RPMI7951 (cell line): ENCODE data around the gene NSD2. TPM values are rescaled to one million over a fixed set of nuclear protein-coding genes. Genes with fewer than 3 reads are reported as not detected.
A peak's percentile ranks its signal among the peaks of the same experiment; 100 is the strongest.
"Not testable (repeated sequence)": the region's sequence is repeated elsewhere in the genome, so short reads cannot be mapped to it uniquely, and the experiment has no call there.

ENCODE experiments used
- DNase-seq: peaks from one replicate; pipeline ENCODE4 v3.0.0-alpha.2; 2012; ENCODE audit warnings: low read depth
- total RNA-seq: library from RNA; depleted of rRNA; stranded (reverse); fragments of >200 nt; shearing (Covaris generic); gene quantifications from 2 replicates; pipeline ENCODE4 v1.2.3, GENCODE V29; 2014; rRNA removed

NSD2 gene
- total RNA-seq, 1 experiment from 2014 or later, result 45.1 TPM

DNA sequence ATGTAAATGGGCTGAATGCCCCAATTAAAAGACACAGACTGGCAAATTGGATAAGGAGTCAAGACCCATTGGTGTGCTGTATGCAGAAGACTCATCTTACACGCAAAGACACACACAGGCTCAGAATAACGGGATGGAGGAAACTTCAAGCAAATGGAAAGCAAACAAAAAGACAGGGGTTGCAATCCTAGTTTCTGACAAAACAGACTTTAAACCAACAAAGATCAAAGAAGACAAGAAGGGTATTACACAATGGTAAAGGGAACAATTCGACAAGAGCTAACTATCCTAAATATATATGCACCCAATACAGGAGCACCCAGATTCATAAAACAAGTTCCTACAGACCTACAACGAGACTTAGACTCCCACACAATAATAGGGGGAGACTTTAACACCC, 128.1 kb downstream of the NSD2 start:
- DNase-seq, result not testable (repeated sequence)

GRCh38 chr4:2003361-2003760, 132.2 kb downstream of the NSD2 start:
- DNase-seq, result not testable (repeated sequence)

GRCh38 chr4:2006367-2006766, 135.2 kb downstream of the NSD2 start:
- DNase-seq, result no peak

- DNase-seq, result peak; percentile 9
Measured at GRCh38 chr4:2006956-2007653, 135.9 kb downstream of the NSD2 start.

DNA sequence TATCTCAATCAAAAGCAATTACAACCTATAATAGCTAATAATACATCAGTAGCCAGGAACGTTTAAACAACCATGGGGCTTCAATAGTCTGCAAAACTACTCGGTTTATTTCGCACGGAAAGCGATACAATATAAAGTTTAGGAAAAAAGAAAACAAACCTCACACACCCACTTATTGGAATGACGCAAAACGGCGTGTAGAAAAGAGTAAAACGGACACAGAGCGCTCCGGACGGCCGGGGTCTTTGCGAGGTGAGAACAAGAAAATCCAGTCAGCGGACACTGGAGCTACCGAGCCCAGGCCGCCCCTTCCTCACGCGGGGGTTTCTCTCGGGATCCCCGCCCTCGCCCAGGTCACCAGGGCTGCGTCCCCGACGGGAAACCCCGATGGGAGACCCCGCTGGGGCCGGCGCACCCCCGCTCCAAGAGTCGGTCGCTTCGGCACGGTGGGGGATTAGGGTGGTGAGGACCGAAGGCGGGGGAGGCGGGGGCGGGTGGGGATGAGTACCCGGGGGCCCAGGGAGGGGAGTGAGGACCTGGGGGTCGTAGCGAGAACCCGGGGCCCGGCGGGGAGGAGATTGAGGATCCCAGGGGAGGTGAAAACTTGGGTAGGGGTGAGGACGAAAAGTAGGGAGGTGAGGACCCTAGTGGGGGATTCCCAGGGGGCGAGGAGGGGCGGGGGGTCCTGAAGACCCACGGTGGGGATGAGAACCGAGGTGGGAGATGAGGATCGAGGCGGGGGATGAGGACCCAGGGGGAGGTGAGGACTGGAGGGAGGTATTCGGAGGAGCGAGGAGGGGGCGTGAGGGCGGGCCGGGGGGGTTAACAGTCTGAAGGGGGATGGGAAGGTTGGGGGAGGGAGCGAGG, 136.8 kb downstream of the NSD2 start:
- no peak for DNase-seq

DNA sequence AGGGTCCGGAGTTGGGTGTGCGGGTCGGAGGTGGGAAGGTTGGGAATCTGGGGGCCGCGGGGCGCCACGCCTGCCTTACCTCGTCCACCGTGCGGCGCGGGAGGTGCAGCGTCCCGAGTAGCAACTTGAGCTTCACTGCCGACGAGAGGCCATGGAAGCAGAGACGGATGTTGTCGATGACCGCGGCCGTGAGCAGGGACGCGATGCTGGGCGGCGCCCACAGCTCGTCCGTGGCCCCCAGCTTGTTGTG, 137.4 kb downstream of the NSD2 start:
- no peak for DNase-seq

- peak; percentile 84 for DNase-seq
Measured at GRCh38 chr4:2008921-2009650, 137.9 kb downstream of the NSD2 start, which contains the start of gene NELFA. Gene NELFA, minus strand, starts transcription at chr4:2008974. Its CDS starts 15 bp downstream, at chr4:2008959.

DNA sequence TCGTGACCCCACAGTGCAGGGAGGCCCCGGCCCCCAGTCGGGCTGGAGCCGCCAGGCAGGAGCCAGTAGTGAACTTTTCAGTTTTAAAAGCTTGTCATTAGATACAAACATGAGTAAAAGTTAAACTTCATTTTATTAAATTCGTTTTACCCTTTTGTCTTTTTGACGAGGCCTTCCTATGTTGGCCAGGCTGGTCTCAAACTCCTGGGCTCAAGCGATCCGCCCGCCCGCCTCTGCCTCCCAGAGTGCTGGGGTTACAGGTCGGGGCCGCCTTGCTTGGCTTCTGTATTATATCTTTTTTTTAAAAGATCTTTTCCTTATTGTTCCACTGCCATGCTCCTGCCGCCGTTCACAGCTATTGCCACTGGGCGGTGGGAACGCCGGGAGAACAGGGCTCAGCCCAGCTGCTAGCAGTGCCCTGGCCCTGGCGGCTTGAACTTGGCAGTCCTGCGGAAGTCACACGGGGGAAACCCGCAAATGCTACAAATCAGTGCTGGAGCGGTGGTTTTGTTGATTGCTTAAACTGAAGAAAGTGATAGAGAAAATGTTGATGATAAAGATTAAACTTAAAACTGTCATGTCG, 138.5 kb downstream of the NSD2 start:
- peak; percentile 75 for DNase-seq

- DNase-seq, result no peak
Measured at GRCh38 chr4:2011583-2011982, 140.4 kb downstream of the NSD2 start.

DNA sequence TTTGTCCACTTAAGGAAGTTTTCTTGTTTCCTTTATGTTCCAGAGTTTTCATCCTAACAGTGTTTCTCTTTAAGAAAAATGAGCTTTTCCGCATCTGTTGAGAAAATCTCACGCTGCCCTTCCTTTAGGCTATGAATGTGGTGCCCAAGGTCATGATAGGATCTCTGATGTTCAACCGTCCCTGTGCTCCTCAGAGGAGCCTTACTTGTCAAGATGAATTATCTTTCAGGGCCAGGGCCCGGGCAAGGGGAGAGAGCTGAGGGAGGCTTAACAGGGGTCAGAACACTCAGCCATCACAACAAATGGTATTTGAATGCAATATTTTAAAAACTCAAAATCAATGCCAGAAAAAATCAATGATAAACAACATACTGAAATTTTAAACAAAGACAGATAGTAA, 143.8 kb downstream of the NSD2 start:
- no peak for DNase-seq

DNA sequence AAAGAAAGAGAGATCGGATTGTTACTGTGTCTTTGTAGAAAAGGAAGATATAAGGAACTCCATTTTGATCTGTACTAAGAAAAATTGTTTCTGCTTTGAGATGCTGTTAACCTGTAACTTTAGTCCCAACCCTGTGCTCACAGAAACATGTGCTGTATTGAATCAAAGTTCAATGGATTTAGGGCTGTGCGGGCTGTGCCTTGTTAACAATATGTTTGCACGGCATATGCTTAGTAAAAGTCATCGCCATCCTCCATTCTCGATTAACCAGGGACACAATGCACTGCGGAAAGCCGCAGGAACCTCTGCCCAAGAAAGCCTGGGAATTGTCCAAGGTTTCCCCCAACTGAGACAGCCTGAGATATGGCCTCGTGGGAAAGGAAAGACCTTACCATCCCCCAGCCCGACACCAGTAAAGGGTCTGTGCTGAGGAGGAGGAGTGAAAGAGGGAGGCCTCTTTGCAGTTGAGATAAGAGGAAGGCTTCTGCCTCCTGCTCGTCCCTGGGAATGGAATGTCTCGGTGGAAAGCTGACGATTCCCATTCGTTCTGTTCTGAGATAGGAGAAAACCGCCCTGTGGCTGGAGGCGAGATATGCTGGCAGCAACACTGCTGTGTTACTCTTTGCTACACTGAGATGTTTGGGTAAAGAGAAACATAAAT, 150.3 kb downstream of the NSD2 start:
- not testable (repeated sequence) for DNase-seq

DNA sequence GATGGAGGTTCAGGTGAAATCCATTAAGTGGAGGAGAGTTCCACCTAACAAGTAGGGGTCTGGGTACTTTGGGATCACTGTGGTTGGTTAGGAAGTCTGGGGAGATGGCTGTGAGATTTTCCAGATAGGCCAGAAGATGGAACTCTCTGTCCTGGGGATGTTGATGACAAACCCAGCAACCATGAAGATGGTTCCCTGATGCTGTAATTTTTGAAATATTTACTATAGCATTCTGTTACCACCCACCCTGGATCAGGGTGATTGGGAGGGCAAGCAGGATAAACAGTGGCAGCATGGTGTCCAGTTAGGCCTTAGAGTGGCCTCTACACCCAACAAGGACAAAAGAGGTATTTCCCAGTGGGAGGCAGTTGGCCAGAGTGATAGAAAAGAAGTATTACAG, 153.5 kb downstream of the NSD2 start:
- no peak for DNase-seq

- no peak for DNase-seq
Measured at GRCh38 chr4:2025817-2026216, 154.6 kb downstream of the NSD2 start.

DNA sequence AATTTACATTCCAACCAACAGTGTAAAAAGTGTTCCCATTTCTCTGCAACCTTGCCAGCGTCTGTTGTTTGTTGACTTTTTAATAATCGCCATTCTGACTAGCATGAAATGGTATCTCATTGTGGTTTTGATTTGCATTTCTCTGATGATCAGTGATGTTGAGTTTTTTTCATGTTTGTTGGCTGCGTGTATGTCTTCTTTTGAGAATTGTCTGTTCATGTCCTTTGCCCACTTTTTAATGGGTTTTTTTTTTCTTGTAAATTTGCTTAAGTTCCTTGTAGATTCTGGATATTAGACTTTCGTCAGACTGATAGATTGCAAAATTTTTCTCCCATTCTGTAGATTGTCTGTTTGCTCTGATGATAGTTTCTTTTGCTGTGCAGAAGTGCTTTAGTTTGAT, 155.9 kb downstream of the NSD2 start:
- DNase-seq, result not testable (repeated sequence)

GRCh38 chr4:2031161-2031560, 160.0 kb downstream of the NSD2 start:
- not testable (repeated sequence) for DNase-seq

Other genes with a start within 250 kb of the NSD2 start
- 0.78 and 1.1 TPM in 2 replicates for gene FAM53A, start 187.1 kb upstream of the NSD2 start, total RNA-seq
- 93.0 and 96.8 TPM in 2 replicates for gene SLBP, start 159.1 kb upstream of the NSD2 start, total RNA-seq
- 8.2 and 17.5 TPM in 2 replicates for gene TMEM129, start 150.1 kb upstream of the NSD2 start, total RNA-seq
- gene TACC3, start 149.9 kb upstream of the NSD2 start, total RNA-seq, result 23.9 and 25.3 TPM in 2 replicates
- gene FGFR3, start 78.1 kb upstream of the NSD2 start, total RNA-seq, result 0.20 TPM in 1 of 2 replicates, not detected in the other
- 14.9 and 23.2 TPM in 2 replicates for gene LETM1, start 15.2 kb upstream of the NSD2 start, total RNA-seq
- 12.3 and 12.5 TPM in 2 replicates for gene NELFA, start 137.6 kb downstream of the NSD2 start, total RNA-seq
- gene NAT8L, start 187.9 kb downstream of the NSD2 start, total RNA-seq, result 0.10 TPM in 1 of 2 replicates, not detected in the other